Measurements from ENCODE around the gene RAB4B.
"Not testable (repeated sequence)": the region's sequence is repeated elsewhere in the genome, so short reads cannot be mapped to it uniquely, and the experiment has no call there.

Gene RAB4B

DNA sequence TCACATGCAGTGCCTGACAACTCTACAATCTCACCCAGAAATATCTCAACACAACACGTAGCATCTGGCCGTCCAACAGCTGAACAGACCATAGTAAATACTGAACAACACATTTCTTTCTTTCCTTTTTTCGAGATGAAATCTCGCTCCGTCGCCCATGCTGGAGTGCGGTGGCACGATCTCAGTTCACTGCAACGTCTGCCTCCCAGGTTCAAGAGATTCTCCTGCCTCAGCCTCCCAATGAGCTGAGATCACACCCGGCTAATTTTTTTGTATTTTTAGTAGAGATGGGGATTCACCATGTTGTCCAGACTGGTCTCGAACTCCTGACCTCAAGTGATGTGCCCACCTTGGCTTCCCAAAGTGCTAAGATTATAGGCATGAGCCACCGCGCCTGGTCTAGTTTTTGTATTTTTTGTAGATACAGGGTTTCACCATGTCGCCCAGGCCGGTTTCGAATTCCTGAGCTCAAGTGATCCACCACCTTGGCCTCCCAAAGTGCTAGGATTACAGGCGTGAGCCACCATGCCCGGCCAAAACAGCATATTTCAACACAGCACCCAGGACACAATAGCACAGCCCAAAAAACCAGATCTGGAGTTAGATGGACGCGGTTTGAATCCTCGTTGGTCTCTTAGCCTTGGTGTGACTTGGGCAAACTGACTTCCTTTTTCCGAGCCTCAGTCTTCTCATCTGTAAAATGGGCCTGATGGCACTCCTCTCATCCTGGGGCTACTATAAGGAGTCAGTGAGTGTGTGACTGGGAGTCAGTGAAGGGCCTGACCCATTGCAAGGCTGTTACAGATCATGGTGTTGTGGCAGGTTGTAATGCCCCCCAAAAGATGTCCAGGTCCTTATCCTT lies 49.6 kb downstream of the RAB4B start:
- no peak for TF ChIP-seq CTCF (IDR thresholded peaks at IDR 0.05; ENCODE audit: insufficient read depth, low read depth, low read length, missing control alignments)
- no peak overlapping the region for H3K4me3 ChIP-seq (ENCODE audit: low read depth, low read length)
- no peak for DNase-seq (ENCODE audit: low read depth)

- no peak for TF ChIP-seq CTCF (IDR thresholded peaks at IDR 0.05; ENCODE audit: insufficient read depth, low read depth, low read length, missing control alignments)
- no peak for DNase-seq (ENCODE audit: low read depth)
- H3K4me3 ChIP-seq (ENCODE audit: low read depth, low read length): no peak overlapping the region
Observed at GRCh38 chr19:40829205-40829604, 51.2 kb downstream of the RAB4B start.

DNA sequence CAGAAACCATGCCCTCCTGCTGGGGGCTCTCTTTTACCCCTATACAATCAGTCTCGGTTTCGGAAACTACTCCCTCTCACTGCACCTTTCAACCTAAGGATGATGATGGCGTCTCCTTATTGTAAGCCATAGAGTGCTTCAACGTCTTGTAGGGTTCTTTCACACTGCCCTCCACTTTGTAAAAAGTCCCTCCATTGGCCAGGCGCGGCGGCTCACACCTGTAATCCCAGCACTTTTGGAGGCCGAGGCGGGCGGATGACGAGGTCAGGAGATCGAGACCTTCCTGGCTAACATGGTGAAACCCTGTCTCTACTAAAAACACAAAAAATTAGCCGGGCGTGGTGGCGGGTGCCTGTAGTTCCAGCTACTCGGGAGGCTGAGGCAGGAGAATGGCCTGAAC lies 52.7 kb downstream of the RAB4B start:
- not testable (repeated sequence) for H3K4me3 ChIP-seq (ENCODE audit: low read depth, low read length); DNase-seq (ENCODE audit: low read depth)

- no peak for DNase-seq (ENCODE audit: low read depth)
Observed at GRCh38 chr19:40831502-40832430, 53.7 kb downstream of the RAB4B start.

DNA sequence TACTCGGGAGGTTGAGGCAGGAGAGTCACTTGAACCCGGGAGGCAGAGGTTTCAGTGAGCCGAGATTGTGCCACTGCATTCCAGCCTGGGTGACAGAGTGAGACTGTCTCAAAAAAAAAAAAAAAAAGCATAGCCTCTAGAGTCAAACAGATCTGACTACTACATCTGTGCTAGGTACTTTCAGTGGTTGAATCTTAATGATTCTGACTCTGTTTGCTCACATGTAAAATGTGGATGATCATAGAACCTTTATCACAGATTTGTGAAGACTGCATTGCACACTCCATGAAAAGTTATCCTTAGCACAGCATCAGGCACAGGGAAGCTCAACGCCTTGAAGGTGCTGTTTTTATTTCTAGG lies 54.4 kb downstream of the RAB4B start:
- not testable (repeated sequence) for DNase-seq (ENCODE audit: low read depth); H3K4me3 ChIP-seq (ENCODE audit: low read depth, low read length)

More at GRCh38 chr19:40831502-40832430, 53.7 kb downstream of the RAB4B start:
- TF ChIP-seq CTCF (IDR thresholded peaks at IDR 0.05; ENCODE audit: insufficient read depth, low read depth, low read length, missing control alignments): no peak
- no peak overlapping the region for H3K4me3 ChIP-seq (ENCODE audit: low read depth, low read length)

- not testable (repeated sequence) for H3K4me3 ChIP-seq (ENCODE audit: low read depth, low read length)
Observed at GRCh38 chr19:40833728-40834533, 55.9 kb downstream of the RAB4B start.

DNA sequence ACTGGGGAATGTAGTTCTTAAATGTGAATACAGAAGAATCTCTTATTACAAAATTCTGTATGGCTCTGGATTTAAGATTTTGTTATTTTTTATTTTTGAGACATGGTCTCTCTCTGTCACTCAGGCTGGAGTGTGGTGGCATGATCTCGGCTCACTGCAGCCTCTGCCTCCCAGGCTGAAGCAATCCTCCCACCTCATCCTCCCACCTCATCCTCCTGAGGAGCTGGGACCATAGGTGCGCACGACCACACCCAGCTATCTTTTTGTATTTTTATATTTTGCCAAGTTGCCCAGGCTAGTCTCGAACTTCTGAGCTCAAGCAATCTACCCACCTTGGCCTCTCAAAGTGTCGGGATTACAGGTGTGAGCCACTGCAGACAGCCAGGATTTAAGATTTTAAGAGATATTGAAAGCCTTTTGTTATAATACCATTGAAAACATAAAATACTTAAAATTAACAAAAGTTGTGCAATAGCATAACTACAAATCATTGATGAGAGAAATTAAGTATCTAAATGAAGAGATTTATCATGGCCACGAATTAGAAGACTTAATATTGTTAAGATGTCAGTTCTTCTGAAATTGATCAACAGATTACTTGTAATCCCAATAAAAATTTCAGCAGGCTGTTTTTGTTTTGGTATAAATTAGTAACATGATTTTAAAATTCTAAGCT lies 58.8 kb downstream of the RAB4B start:
- no peak for TF ChIP-seq CTCF (IDR thresholded peaks at IDR 0.05; ENCODE audit: insufficient read depth, low read depth, low read length, missing control alignments)
- H3K4me3 ChIP-seq (ENCODE audit: low read depth, low read length): no peak overlapping the region
- DNase-seq (ENCODE audit: low read depth): no peak

More at GRCh38 chr19:40833728-40834533, 55.9 kb downstream of the RAB4B start:
- not testable (repeated sequence) for DNase-seq (ENCODE audit: low read depth)

GRCh38 chr19:40838477-40838876 lies 60.4 kb downstream of the RAB4B start:
- DNase-seq (ENCODE audit: low read depth); H3K4me3 ChIP-seq (ENCODE audit: low read depth, low read length): not testable (repeated sequence)

DNA sequence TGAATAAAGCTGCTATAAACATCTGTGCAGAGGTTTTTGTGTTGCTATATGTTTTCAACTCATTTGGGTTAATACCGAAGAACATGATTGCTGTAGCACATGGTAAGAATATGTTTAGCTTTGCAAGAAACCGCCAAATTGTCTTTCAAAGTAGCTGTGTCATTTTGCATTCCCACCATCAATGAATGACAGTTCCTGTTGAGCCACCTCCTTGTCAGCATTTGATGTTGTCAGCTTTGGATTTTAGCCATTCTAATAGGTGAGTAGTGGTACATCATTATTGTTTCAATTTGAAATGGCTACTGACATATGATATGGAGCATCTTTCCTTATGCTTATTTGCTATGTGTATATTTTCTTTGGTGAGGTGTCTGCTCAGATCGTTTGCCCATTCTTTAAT lies 64.0 kb downstream of the RAB4B start:
- H3K4me3 ChIP-seq (ENCODE audit: low read depth, low read length); DNase-seq (ENCODE audit: low read depth): not testable (repeated sequence)

DNA sequence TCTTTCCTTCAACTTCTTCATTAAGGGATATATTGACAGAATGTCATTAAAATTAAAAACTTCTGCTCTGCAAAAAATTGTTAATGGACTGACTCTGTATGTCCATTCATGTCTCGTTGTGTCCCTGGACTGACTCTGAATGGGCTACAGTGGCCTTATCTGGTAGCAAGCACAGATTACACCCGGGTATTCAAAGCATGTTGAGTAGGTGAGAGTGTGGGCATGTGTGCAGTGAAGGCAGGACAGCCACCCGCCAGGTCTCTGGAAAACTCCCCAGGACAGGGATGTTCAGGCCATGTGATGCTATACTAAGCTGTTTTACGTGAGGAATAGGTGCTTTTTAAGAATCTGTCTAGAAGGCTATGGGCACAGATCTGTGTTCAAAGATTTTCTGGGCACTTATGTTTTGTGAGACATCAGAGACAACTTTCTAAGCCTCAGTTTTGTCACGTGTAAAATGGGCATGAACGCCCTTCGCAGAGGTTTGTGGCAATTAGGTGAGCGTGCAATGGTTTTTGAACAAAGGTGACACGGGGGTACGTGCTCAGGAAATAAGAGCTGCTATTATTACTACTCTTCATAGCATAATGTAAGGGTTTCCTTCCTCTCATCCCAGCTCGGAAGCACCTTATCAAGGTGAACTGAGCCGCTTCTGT lies 65.1 kb downstream of the RAB4B start:
- not testable (repeated sequence) for DNase-seq (ENCODE audit: low read depth)

DNA sequence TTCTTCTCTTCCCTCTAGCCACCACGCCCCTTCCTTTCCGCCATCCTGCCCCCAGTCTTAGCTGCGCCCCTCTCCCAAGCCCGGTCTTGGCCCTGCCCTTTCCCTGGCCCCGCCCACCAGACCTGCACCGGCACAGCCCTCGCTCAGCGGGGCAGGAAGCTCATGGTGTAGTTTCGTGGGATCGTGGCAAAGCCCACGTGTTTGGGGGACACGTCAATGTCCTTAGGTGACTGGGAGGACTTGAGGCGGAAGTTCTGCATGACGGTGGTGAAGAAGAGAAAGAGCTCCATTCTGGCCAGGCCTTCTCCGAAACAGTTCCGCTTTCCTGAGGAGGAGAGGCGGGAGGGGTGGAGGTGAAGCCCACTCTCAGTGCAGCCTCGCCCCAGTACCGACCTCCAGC lies 65.6 kb downstream of the RAB4B start:
- not testable (repeated sequence) for DNase-seq (ENCODE audit: low read depth); H3K4me3 ChIP-seq (ENCODE audit: low read depth, low read length)

More for the DNA sequence above, 65.1 kb downstream of the RAB4B start:
- H3K4me3 ChIP-seq (ENCODE audit: low read depth, low read length): not testable (repeated sequence)

All from GM12865 (cell line).